GM21528 (cell line): ENCODE results near the gene DIPK1B.

Experiments
- ATAC-seq: cut with Tn5 transposase; IDR thresholded peaks from one replicate; pipeline ENCODE4 v1.9.1; 2021; ENCODE audit warnings: mild to moderate bottlenecking, moderate library complexity; ENCODE audit not compliant: unreplicated experiment, low FRiP score

The DIPK1B gene

DNA sequence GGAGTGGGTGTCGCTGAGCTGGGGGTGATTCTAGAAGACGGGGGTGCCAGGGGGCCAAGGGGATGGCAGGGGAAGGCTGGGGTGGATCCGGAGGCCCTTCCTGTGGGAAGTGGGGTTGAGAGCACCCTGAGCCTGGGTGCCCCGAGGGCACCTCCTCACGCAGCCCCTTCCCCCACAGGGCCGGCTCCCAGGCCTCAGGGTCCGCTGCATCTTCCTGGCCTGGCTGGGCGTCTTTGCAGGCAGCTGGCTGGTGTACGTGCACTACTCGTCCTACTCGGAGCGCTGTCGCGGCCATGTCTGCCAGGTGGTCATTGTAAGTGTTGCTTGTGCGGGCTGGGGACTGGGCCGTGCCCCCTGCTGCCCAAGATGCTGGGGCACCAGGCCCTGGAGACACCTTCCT, 5.0 kb downstream of the DIPK1B start:
- ATAC-seq, result no peak

DNA sequence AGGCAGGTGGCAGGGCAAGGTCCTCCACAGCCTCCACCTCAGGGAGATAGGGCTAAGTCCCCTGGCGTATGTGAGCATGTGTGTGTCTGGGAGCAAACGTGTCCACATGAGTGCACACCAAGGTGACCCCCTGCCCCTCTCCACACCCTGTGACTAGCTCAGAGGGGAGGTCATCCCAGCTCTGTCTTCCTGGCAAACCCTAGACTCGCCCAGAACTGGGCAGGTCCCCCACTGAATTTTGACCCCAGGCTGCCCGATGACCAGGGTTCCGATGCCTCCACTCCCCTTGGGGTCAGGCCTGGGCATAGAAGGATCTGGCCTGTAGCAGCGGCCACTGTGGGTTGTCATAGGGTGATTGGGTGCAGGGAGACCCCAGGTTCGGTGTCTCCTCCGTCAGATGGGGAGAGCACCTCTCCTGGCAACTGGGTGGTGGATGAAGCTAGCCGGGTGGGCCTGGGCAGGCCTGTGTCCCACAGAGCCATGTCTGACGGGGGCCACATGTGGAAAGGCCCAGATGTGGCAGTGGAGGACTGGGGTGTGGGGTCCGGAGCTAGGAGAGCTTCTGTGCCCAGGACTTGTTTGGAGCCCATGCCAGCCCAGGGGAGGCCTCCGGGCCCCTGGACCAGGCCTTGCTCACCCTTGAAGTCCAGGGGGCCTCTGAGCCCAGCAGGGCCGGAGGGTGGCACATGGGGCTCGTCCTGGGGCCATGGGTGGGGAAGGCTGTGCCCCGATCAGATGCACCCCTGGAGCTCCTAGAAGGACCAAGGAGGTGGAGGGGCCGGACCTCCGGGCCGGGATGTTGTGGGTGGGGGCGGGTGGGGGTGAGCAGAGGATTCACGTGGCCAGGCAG, 6.2 kb downstream of the DIPK1B start:
- no peak for ATAC-seq

DNA sequence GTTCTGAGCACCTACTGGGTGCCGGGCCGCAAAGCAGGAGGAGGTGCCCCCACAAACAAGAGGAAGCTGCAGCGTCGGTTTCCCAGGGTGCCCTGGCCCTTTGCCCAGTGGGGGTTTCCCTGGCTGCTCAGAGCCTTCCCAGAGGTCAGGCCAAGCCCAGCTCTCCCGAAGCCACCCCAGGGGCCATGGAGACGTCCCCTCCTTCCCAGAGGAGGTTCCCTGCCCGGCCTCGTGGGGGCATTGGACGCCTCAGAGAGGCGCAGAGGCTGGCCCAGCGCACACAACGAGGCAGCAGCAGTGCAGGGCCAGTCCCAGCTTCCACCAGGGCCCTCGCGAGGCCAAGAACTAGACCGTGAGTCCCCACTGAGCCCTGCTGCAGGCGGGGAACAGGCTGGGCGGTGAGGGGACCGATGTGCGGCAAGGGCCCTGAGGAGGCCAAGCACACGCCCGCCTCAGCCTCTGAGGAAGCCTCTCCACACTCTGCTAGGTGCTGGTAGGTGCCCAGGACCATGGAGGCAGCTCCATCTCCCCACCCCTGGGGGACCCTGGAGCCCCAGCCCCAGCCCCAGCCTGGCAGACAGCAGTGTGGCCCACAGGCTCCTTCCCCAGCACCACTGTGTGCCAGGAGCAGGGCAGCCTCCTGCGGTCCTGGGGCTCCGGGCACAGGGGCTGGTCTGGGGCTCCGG, 7.0 kb downstream of the DIPK1B start:
- ATAC-seq, result no peak

DNA sequence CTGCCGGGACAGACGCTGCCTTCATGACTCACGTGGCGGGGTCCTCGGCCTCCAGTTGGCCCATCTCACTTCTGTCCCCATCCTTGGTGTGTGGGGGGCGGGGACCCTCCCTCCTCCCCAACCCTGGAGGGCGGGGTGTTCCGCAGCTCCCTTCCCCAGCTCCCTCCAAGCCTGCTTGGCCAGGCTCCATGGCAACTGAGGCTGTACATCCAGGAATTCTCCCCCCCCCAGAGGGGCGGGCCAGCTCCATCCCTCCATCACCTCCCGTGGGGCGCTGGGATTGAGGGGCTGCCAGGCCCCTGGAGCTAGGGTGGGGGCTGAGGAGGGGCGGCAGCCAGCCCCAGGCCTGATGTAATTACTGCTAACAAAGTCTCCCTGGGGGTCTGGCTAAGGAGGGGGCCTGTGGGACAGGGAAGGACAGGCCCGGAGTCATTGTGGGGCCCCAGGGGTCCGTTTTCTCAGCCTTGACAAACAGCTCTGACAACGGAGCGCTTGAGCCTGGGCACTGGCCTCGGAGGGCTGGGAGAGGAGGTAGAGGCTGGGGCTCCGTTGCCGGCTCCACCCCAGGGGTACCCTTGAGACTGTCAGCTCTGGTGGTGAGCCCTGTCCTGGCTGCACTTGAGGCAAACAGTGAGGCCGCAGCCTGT, 8.0 kb downstream of the DIPK1B start:
- no peak for ATAC-seq

DNA sequence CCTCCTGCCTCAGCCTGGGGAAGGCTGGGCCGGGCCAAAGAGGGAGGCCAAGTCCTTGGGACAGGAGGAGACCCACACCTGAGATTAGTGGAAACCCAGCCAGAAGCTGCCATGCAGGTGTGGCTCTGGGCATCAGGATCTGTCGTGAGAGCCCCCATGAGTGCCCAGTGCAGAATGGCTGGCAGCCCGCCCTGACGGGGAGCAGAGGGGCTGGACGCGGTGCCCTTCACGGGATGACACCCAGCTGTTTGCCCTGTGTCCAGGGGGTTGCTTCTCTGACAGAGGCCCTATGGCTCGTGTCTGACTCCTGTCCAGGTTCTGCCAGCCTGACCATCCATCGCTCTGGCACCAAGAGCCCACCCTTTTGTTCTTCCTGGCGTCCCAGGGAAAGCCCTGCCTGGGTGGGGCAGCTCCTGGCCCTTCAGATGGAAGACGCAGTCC, 8.5 kb downstream of the DIPK1B start:
- ATAC-seq, result no peak

DNA sequence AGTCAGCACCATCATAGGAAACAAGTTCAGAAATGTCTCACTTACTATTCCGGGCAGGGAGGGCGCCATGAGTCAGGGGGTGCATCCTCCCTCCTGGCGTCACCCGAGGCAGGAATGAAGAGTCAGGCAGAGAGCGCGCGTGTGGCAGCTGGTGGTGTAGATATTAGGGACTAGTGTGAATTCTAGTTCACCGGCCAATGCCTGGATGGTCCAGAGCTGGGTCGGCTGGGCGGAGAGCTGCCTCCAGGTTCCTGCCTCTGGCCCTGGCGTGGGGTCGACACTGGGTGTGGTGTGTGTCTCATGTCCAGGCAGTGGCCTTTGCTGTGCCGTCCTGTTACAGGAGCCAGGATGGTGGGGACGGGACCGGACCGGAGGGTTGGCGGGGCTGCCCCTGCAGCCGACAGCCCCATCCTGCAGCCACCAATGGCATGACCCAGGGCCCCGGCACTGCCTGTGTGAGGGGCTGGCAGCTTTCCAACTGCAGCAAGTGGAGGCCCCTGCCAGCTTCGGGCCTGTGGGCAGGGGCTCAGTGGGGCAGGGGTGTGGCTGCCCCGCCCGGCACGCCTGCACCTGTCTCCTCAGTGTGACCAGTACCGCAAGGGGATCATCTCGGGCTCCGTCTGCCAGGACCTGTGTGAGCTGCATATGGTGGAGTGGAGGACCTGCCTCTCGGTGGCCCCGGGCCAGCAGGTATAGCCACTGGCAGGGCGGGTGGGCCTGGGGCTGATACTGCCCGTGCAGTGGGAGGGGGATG, 9.1 kb downstream of the DIPK1B start:
- no peak for ATAC-seq

DNA sequence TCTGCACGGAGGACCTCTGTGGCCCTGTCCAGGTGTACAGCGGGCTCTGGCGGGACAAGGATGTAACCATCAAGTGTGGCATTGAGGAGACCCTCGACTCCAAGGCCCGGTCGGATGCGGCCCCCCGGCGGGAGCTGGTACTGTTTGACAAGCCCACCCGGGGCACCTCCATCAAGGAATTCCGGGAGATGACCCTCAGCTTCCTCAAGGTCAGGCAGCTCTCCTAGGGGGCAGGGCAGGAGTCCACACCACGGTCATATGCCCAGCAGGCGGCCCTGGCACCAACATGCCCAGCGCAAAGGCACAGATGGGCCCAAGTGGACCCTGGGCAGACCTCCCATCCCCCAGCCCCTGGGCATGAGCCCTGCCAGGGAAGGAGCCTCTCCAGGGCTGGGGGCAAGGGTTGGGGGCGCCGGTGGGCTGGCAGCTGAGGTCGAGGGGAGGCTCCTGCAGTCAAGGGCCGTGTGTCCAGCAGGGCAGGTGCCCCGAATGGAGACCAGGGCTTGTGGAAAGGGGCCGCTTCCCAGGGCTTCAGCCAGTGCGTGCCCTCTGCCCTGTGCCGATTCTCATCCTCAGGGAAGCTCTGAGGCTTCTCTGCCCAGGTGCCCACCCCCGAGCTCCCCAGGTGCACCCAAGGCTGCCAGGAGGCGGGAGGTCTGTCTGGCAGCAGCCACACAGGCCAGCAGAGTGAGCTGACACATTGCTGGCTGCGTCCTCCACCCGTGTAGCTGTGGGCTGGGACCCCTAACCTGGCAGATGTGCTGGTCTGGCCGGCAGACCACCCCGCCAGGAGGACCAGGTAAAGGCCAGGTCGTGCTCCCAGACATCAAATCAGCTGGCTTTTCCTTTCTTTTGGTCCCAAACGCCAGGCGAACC, 10.0 kb downstream of the DIPK1B start:
- no peak for ATAC-seq

DNA sequence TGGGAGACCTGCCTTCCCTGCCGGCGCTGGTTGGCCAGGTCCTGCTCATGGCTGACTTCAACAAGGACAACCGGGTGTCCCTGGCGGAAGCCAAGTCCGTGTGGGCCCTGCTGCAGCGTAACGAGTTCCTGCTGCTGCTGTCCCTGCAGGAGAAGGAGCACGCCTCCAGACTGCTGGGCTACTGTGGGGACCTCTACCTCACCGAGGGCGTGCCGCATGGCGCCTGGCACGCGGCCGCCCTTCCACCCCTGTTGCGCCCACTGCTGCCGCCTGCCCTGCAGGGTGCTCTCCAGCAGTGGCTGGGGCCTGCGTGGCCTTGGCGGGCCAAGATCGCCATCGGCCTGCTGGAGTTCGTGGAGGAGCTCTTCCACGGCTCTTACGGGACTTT, 10.6 kb downstream of the DIPK1B start:
- ATAC-seq, result no peak

DNA sequence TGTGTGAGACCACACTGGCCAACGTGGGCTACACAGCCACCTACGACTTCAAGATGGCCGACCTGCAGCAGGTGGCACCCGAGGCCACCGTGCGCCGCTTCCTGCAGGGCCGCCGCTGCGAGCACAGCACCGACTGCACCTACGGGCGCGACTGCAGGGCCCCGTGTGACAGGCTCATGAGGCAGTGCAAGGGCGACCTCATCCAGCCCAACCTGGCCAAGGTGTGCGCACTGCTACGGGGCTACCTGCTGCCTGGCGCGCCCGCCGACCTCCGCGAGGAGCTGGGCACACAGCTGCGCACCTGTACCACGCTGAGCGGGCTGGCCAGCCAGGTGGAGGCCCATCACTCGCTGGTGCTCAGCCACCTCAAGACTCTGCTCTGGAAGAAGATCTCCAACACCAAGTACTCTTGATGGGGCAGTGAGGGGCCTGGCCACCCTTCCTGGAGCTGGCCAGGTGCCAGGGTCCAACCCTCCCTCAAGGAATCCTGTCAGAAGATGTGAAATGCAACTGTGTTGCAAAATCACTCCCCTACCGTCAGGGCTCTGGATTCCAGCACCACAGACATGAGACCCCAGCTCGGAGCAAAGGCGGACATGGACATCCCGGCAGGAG, 11.1 kb downstream of the DIPK1B start:
- ATAC-seq, result no peak

DNA sequence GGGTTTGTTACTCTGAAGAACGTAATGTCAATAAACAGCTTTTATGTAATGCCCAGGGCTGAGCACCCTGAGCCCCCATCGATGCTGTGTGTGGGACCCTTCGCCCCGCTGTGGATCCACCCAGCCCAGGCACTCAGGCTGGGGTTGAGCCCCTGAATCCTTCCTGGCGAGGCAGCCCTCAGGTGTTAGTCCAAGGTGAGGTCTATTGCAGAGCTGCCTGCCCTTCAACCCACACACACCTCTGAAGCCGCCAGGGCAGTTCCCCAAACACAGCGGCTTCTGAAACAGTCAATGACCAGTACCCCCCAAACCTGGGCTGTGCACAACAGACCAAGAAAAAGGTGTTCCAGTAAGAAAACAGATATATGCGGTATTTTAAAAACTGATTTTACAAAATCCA, 11.6 kb downstream of the DIPK1B start:
- no peak for ATAC-seq

DNA sequence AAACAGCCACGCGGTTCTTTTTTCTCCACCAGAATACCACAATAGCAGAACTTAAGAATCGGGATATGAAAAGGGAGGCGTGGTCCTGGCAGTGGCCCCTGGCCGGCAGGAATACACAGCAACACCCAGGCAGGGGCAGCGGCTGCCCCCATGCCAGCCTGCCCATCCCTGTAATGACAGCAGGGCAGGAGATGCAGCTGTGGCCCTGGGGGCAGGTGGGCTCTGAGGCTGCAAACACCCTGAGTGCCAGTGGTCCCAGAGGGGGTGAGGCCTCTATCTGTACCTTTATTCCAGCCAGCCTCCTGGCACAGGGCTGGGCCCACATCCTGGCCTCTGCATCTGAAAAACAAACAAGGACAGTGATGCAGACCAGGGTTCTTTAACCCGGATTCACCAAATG, 12.4 kb downstream of the DIPK1B start:
- no peak for ATAC-seq

DNA sequence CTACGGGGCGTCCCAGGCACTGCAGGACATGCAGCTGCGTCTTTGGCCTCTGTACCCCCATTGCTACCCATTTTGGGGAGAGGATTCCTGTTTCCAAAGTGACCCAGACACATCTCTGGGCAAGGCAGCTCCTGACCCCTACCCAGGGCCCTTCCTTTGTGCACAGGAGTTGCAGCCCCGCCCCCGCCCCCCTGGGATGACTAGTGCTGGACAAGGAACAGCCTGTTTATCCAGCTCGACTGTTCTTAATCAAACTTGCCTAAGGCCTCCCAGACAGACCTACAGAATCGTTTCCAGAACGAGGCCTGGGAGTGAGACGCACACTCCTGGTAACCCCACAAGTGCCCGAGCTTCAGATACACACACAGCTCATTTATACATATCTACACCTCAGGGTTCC, 13.2 kb downstream of the DIPK1B start:
- ATAC-seq, result no peak

DNA sequence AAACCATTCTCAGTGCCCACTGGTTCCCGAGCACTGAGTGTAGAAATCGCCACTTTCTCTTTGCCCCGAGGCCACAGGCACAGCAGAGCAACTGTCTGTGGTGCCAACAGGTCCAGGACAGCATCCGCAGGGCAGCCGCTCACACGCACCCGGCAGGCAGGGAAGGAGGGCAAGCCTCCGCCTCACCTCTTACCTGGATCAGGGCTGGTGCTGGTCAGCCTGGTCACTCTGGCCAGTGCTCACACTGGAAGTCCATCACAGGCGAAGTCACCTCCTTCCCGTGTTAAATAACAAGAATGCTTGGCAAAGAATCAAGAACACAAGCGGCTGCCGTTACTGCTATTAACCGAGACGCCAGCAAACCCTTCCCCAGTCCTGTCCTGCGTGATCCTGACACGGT, 13.7 kb downstream of the DIPK1B start:
- ATAC-seq, result no peak

DNA sequence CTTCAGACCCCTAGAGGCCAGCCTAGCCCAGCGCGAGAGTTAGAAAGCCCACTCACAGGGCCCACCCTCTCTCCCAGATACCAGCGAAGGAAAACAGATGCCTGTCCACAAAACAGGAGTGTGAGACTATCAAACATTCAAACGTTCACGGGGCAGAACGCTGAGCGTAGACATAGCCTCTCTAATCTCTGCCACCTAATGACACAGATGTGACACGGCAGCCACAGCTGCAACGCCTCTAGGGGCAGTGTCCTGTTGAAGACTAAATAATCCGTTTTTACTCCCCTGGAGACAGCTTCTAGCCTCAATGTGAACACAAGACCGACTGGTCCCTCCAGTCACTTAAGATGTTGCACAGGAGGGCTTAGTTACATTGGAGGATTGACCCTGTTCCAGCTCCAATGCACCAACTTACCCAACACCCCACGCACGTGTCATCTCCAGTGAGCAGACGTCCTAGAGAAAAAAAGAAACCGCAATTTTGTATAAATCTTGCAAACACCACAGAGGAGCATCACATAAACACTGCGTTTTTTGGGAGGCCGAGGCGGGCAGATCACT, 14.3 kb downstream of the DIPK1B start:
- ATAC-seq, result no peak

DNA sequence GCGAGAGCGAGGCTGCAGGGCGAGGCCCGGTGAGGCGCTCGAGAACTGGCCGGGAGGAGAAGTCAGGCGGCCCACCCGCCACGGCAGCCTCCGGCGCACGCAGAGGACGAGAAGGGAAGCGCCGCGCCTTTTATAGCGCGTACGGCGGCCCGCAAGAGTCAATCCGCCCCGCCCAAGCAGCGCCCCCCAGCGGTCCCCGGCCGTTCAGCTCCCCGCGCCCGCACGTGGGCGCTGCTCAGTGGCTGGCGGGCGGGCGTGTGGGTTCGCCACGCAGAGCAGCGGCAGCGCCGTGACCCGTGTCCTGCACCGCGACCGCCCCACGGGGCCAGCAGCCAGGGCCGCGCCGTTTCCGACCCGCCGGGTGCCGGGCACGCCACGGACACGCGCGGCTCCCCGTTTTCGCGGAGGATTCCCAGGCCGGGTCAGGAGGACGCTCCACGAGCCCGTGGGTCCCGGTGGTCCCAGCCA, 15.7 kb downstream of the DIPK1B start:
- peak; percentile 52 for ATAC-seq

DNA sequence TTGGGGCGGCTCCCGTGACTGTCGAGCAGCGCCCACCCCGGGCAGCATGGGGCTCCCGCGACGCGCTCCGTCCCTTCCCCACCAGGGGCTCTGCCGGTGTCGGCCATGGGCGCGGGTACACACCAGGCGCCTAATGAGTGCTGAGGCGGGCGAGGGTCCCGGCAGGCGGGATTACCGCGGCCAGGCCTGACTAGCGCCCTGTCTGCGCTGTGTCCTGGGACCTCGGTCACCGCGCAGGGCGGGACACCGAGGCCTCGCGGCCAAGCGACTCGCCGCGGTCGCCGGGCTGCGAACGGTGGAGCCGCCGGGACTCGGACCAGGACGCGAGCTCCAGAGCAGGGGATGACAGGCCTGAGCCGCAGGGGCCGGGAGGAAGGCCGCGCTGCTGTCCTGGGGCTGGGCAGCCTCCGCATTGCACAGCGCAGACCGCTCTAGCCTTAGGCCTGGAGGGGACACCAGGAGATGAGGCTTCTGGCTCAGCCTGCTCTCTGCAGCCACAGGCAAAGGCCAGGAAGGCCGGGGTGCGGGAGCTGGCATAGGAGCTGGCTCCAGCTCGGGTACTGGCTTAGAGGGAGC, 16.3 kb downstream of the DIPK1B start:
- peak; percentile 16 for ATAC-seq

DNA sequence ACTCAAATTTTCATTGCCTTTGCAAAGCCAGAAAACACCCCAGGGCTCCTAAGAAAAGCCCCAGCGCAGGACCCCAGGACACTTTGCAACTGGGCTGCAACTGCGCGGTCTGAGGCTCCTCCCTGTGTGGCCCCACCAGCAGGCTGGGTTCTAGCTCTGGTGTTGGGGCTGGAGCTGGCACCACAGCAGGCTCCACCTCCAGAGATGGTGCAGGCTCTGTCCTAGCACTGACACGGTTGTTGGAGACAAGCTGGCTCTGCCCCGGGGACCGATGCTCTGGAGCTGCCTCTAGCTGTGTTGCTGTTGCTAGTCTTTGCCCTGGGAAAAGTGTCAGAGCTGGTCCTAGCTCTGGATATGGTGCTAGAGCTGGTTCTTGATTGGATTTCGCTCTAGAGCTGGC, 16.8 kb downstream of the DIPK1B start:
- ATAC-seq, result no peak

DNA sequence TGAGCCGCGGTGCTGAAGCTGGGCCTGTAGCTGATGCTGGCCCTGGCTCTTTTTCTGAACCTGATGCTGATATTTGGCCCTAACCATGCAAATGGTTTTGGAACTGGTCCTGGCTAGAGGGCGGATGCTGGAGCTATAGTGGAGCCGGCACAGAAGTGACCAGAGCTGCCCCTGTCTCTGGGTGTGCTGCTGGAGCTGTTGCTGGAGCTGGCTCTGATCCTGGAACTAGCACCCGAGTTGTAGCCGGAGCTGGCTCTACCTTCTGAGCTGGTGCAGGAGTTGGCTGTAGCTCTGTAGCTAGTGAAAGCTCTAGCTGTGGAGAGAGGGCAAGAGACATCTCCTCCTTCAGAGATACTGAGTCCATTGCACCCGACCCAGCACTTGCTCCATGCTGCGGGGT, 17.6 kb downstream of the DIPK1B start:
- no peak for ATAC-seq
